HG03558 (cell line): ENCODE results near the gene HYDIN.

ENCODE experiments used
- ATAC-seq: cut with Tn5 transposase; IDR thresholded peaks from one replicate; pipeline ENCODE4 v1.9.1; 2021; ENCODE audit warnings: moderate number of reproducible peaks; ENCODE audit not compliant: unreplicated experiment; ENCODE audit errors: extremely low read depth

Gene HYDIN

GRCh38 chr16:71230122-71230845, at the start of gene HYDIN:
Gene HYDIN (minus strand): TSS chr16:71230722. CDS start chr16:71186895, 43,827 bp downstream.
- no peak for ATAC-seq

DNA sequence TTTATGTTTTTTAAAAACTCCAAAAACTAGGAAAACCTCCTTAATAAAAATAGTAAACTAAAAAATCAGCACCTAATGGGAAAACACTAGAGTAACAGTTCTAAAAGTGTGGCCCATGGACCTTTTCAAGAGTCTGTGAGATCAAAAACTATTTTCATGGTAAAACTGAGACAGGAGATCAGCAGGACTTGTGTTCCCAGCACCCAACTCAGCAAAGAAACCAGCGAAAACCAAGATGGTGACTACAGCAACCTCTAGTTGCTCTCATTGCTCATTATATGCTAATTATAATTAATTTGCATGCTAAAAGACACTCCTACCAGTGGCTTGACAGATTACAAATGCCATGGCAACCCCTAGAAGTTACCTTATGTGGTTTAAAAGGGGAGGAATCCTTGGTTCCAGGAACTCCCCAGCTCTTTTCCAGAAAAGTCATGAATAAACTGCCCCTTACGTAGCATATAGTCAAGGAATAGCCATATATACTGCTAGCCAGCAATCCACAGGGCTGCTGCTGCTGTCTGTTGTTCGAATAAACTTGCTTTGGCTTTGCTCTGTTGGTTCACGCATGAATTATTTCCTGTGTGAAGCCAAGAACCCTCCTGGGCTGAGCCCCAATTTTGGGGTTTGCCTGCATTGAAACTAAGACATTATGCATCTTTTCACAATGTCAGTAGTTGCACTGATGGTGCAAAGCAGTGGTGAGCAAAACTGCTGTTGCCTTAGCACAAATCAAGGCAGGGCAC, 46.2 kb upstream of the HYDIN start:
- no peak for ATAC-seq

GRCh38 chr16:71273384-71273783, 42.9 kb upstream of the HYDIN start:
- ATAC-seq, result no peak

- ATAC-seq, result no peak
These were observed 33.8 kb upstream of the HYDIN start for GRCh38 chr16:71264299-71264698.

GRCh38 chr16:71263582-71263981, 33.1 kb upstream of the HYDIN start:
- ATAC-seq, result no peak

GRCh38 chr16:71262391-71262790, 31.9 kb upstream of the HYDIN start:
- ATAC-seq, result no peak

DNA sequence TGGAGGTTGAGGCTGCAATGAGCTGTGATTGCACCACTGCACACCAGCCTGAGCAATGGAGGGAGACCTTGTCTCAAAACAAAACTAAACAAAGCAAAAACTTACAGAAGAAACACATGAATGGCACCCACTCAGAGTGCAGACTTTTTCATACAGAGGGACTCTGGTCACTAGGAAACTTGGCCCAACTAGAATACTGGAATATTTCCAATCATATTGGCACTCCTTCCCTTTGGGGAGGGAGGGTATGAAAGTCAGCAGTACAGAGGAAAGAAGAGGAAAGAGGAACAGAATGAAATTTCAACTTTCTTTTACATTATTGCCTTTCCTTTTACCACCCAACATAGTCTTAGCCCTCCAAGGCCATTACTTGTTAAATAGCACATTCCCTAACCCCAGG, 30.5 kb upstream of the HYDIN start:
- no peak for ATAC-seq

DNA sequence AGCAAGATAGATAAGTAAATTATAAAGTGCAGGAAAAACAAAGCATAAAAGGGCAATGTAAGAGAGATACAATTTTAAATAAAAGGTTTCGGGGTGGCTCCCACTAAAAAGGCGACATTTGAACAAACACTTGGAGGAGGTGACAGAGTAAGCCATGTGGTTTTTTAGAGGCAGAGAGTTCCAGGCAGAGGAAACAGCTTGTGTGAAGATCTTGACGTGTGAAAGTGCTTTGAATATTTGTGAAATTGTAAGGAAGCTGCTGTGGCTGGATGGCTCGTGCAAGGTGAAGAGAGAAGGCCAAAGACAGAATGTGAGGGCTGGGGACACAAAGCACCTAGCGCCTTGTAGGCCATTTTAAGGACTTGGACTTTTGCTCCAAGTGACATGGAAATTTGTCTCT, 28.6 kb upstream of the HYDIN start:
- no peak for ATAC-seq

GRCh38 chr16:71258372-71258771, 27.9 kb upstream of the HYDIN start:
- no peak for ATAC-seq

DNA sequence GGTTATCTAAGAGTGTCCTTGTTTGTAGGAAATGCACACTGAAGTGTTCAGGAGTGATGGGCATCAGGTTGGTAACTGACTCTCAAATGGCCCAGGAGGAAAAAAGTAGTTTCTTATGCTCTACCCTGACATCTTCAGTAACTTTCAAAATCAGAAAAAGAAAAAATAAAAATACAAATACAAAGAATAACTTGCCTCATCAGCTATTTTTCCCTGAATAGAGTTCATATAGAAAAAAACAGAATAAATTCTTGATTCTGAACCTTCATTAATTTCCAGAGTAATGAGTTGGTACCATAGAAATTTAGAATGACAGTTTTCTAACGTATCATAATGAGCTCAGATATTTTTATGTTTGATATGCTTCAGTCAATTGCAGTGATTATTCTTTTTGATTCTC, 27.2 kb upstream of the HYDIN start:
- no peak for ATAC-seq

DNA sequence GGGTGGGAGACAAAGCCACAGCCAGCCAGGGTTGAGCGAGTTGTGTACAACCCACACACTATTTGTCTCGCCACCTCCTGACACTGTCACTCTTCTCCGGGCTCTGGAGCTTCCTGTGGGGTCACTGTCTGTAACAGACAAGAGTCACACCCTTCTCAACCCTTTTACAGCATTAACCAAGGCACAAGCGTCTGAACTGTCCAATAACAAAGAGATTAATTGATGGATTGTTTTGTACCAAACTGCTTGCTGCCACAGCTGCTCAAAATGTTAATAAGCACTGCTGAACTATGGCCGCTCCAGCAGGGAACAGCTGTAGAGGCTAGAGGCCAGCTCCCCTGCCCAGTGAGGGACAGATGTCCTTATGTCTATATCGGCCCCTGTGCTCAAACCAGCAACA, 25.2 kb upstream of the HYDIN start:
- no peak for ATAC-seq

- no peak for ATAC-seq
These were observed 24.5 kb upstream of the HYDIN start for GRCh38 chr16:71254832-71255525.

- ATAC-seq, result no peak
These were observed 20.1 kb upstream of the HYDIN start for GRCh38 chr16:71250461-71251235.

- no peak for ATAC-seq
These were observed 18.9 kb upstream of the HYDIN start for GRCh38 chr16:71249399-71249798.

DNA sequence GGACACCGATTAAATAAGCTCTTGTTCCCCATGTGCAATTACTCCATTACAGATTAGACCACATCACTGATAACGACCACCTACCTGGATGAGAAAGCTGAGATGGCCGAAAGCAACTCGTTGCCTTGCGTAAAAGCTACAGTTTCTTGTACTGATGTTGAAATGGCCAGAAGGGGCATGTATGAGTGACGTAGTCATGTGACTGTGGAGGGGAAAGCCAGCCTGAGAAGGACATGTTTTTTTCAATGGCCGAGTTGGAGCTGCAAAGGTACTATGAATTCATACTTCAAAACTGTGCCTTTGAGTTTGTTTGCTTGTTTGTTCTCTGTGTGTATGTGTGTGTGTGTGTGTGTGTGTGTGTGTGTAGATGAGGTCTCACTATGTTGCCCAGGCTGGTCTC, 17.0 kb upstream of the HYDIN start:
- no peak for ATAC-seq

DNA sequence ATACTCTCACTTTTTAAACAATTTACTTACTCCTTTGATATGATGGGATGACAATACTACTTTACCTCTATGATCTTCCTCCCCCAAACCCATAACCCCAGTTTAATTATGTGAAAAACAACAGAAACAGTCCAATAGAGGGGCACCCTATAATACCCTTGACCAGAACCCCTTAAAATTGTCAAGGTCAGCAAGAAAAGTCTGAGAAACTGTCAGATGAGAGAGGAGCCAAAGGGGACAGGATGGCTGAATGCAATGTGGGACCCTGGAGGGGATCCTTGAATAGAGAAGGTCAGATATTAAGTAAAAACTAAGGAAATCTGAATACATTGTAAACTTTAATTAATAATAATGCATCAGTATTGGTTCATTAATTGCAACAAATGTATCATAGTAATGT, 15.8 kb upstream of the HYDIN start:
- no peak for ATAC-seq

- no peak for ATAC-seq
These were observed 14.0 kb upstream of the HYDIN start for GRCh38 chr16:71244521-71244920.

- no peak for ATAC-seq
These were observed 12.1 kb upstream of the HYDIN start for GRCh38 chr16:71242601-71243000.

- ATAC-seq, result no peak
These were observed 11.5 kb upstream of the HYDIN start for GRCh38 chr16:71242036-71242435.

GRCh38 chr16:71229344-71229743, 1.2 kb downstream of the HYDIN start:
- no peak for ATAC-seq
